DOHH2 (cell line): ENCODE measurements around the gene CAPN11.
"Not testable (repeated sequence)": the region's sequence is repeated elsewhere in the genome, so short reads cannot be mapped to it uniquely, and the experiment has no call there.

Source experiments
- H3F3A ChIP-seq: fragments of 200-600 bp; sonication (generic), shearing (Covaris generic); 2 replicates; pipeline ENCODE4 v1.6.0; 2016; ENCODE audit warnings: antibody characterized with exemption, mild to moderate bottlenecking; ENCODE audit not compliant: control insufficient read depth, insufficient read depth
- H3K27ac ChIP-seq: fragments of 200-600 bp; sonication (generic); 2 replicates; pipeline ENCODE4 v1.5.1; 2014; ENCODE audit warnings: low read depth, mild to moderate bottlenecking, low read length, moderate library complexity
- H3K27me3 ChIP-seq: fragments of 200-600 bp; sonication (generic); 2 replicates; pipeline ENCODE4 v1.6.1; 2014; ENCODE audit warnings: mild to moderate bottlenecking, low read length, mixed read lengths; ENCODE audit not compliant: control insufficient read depth
- H3K36me3 ChIP-seq: fragments of 200-600 bp; sonication (generic); 2 replicates; pipeline ENCODE4 v1.6.1; 2014; ENCODE audit warnings: mild to moderate bottlenecking, low read length, moderate library complexity, mixed read lengths; ENCODE audit not compliant: control insufficient read depth
- H3K4me1 ChIP-seq: fragments of 200-600 bp; sonication (generic); 2 replicates; pipeline ENCODE4 v1.6.1; 2014; ENCODE audit warnings: mild to moderate bottlenecking, low read length, mixed read lengths; ENCODE audit not compliant: control insufficient read depth
- H3K4me2 ChIP-seq: fragments of 200-600 bp; sonication (generic); 2 replicates; pipeline ENCODE4 v1.6.0; 2014; ENCODE audit warnings: mild to moderate bottlenecking, low read length, moderate library complexity
- H3K4me3 ChIP-seq: fragments of 200-600 bp; sonication (generic); 2 replicates; pipeline ENCODE4 v1.5.1; 2014; ENCODE audit warnings: mild to moderate bottlenecking, low read length, mixed read lengths
- H3K79me2 ChIP-seq: fragments of 200-600 bp; sonication (generic); 2 replicates; pipeline ENCODE4 v1.6.1; 2014; ENCODE audit warnings: mild to moderate bottlenecking, low read length, mixed read lengths; ENCODE audit not compliant: control insufficient read depth
- H3K9me2 ChIP-seq: fragments of 200-600 bp; sonication (generic); replicated peaks from 2 replicates; pipeline ENCODE4 v1.6.1; 2014; ENCODE audit warnings: mild to moderate bottlenecking, low read length, mixed read lengths; ENCODE audit not compliant: control insufficient read depth
- H3K9me3 ChIP-seq: fragments of 200-600 bp; sonication (generic); 2 replicates; pipeline ENCODE4 v1.6.1; 2014; ENCODE audit warnings: antibody characterized with exemption, low read length, mixed read lengths; ENCODE audit not compliant: control insufficient read depth, insufficient read depth
- H4K20me1 ChIP-seq: fragments of 200-600 bp; sonication (generic); 2 replicates; pipeline ENCODE4 v1.6.0; 2014; ENCODE audit warnings: low read depth, mild to moderate bottlenecking, antibody characterized with exemption, low read length, moderate library complexity; ENCODE audit not compliant: control insufficient read depth, insufficient read depth
- EZH2phosphoT487 ChIP-seq: fragments of 200-600 bp; sonication (generic); IDR thresholded peaks from 2 replicates; pipeline ENCODE4 v1.6.1; 2017; ENCODE audit warnings: borderline replicate concordance, mild to moderate bottlenecking, antibody characterized with exemption, low read length, moderate library complexity, mixed read lengths
- TF ChIP-seq, protein P1 (sequence below): fragments of 200-600 bp; sonication (generic); IDR thresholded peaks from one replicate; pipeline ENCODE4 v1.5.1; 2014; ENCODE audit warnings: antibody characterized with exemption, mild to moderate bottlenecking, low read depth, low read length; ENCODE audit not compliant: poor library complexity, severe bottlenecking

CAPN11 gene

DNA sequence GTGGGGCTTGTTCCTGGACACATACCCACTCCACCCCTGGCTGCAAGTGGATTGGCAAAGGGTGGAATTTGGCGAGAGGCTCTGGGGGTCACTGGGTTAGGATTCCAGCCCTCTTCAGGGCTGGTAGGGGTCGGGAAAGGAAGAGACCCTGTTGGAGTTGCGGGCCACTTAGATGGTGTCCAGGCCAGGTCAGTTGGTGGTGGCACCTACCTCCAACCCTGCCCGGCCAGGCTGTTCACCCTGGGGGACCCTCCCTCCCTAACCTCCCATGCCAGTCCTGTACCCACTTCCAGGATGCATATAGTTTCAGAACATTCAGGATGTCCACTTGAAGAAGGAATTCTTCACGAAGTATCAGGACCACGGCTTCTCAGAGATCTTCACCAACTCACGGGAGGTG is 21.0 kb downstream of the CAPN11 start:
- no peak overlapping the region for H3K27ac ChIP-seq
- no peaks in the 10 kb centered on the region for H3K36me3 ChIP-seq
- TF ChIP-seq, protein P1, sequence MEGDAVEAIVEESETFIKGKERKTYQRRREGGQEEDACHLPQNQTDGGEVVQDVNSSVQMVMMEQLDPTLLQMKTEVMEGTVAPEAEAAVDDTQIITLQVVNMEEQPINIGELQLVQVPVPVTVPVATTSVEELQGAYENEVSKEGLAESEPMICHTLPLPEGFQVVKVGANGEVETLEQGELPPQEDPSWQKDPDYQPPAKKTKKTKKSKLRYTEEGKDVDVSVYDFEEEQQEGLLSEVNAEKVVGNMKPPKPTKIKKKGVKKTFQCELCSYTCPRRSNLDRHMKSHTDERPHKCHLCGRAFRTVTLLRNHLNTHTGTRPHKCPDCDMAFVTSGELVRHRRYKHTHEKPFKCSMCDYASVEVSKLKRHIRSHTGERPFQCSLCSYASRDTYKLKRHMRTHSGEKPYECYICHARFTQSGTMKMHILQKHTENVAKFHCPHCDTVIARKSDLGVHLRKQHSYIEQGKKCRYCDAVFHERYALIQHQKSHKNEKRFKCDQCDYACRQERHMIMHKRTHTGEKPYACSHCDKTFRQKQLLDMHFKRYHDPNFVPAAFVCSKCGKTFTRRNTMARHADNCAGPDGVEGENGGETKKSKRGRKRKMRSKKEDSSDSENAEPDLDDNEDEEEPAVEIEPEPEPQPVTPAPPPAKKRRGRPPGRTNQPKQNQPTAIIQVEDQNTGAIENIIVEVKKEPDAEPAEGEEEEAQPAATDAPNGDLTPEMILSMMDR: no peak
- TF ChIP-seq EZH2phosphoT487: no peak
- peaks cover 14% of the 10 kb centered on the region for H3K27me3 ChIP-seq
- H4K20me1 ChIP-seq: no peaks in the 10 kb centered on the region
- H3K9me2 ChIP-seq: no peaks in the 10 kb centered on the region
- no peaks in the 10 kb centered on the region; the same call in 1 of the 2 replicates for H3F3A ChIP-seq
- H3K79me2 ChIP-seq: no peaks in the 10 kb centered on the region
- H3K9me3 ChIP-seq: no peaks in the 10 kb centered on the region
- no peak overlapping the region for H3K4me2 ChIP-seq
- no peak overlapping the region for H3K4me3 ChIP-seq
- H3K4me1 ChIP-seq: peaks cover 9% of the 10 kb centered on the region

DNA sequence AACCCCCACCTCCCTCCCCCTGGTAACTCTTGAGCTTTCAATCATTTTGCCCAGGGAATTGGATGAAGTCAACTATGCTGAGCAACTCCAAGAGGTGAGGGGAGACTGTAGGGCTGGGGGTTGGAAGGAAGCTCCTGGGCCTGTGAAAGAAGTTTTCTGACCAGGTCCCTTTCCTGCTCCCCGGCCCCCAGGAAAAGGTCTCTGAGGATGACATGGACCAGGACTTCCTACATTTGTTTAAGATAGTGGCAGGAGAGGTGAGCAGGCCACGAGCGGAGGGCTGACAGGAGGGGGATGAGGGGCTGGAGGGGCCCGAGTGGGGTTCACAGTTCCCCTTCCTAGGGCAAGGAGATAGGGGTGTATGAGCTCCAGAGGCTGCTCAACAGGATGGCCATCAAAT is 21.8 kb downstream of the CAPN11 start:
- peaks cover 9% of the 10 kb centered on the region for H3K4me1 ChIP-seq
- no peaks in the 10 kb centered on the region for H4K20me1 ChIP-seq
- TF ChIP-seq EZH2phosphoT487: no peak
- TF ChIP-seq, protein P1: no peak
- H3K9me2 ChIP-seq: no peaks in the 10 kb centered on the region
- H3K9me3 ChIP-seq: no peaks in the 10 kb centered on the region
- H3F3A ChIP-seq: no peaks in the 10 kb centered on the region; the same call in 1 of the 2 replicates
- no peak overlapping the region for H3K27ac ChIP-seq
- no peaks in the 10 kb centered on the region for H3K36me3 ChIP-seq
- H3K4me3 ChIP-seq: no peak overlapping the region
- H3K4me2 ChIP-seq: no peak overlapping the region
- H3K27me3 ChIP-seq: peaks cover 14% of the 10 kb centered on the region
- H3K79me2 ChIP-seq: no peaks in the 10 kb centered on the region

- H3K9me2 ChIP-seq: no peaks in the 10 kb centered on the region
- no peaks in the 10 kb centered on the region for H3K36me3 ChIP-seq
- no peaks in the 10 kb centered on the region for H3K9me3 ChIP-seq
- no peaks in the 10 kb centered on the region for H3K79me2 ChIP-seq
- H3K27ac ChIP-seq: no peak overlapping the region
- H3K4me2 ChIP-seq: no peak overlapping the region
- no peak for TF ChIP-seq EZH2phosphoT487
- TF ChIP-seq, protein P1: no peak
- H4K20me1 ChIP-seq: no peaks in the 10 kb centered on the region
- peaks cover 14% of the 10 kb centered on the region for H3K27me3 ChIP-seq
- H3K4me1 ChIP-seq: peaks cover 11% of the 10 kb centered on the region
- no peak overlapping the region for H3K4me3 ChIP-seq
- no peaks in the 10 kb centered on the region; the same call in 1 of the 2 replicates for H3F3A ChIP-seq
Observed at GRCh38 chr6:44180886-44181285, 22.3 kb downstream of the CAPN11 start.

- not testable (repeated sequence) for H3K36me3 ChIP-seq, H3K4me1 ChIP-seq, H4K20me1 ChIP-seq, H3K79me2 ChIP-seq, H3K27ac ChIP-seq, H3K9me2 ChIP-seq, H3K27me3 ChIP-seq, H3K4me3 ChIP-seq, H3K9me3 ChIP-seq, H3K4me2 ChIP-seq, H3F3A ChIP-seq
Observed at GRCh38 chr6:44181784-44182183, 23.2 kb downstream of the CAPN11 start.
